ENCODE results near the gene WDR19.

WDR19 gene

GRCh38 chr4:39312816-39313215, 130.5 kb downstream of the WDR19 start:
- Histone ChIP-seq H2BK15ac (ENCODE audit: low read length) (no peak overlapping the region), H3K18ac (ENCODE audit: low read length) (no peak overlapping the region), H2AK5ac (ENCODE audit: low read depth, low read length) (no peak overlapping the region), H3K23ac (ENCODE audit: low read depth, low read length, poor library complexity) (no peak overlapping the region), H2BK5ac (ENCODE audit: low read length) (no peak overlapping the region), H3K36me3 (replicated peaks in 1 of 2; ENCODE audit: control insufficient read depth in 2 of 2, insufficient read depth in 2 of 2, low read length in 2 of 2) (peaks cover 29 to 97% of the 10 kb centered on the region in 2 donors), H3K4ac (ENCODE audit: low read length) (no peak overlapping the region), H3K27me3 (ENCODE audit: control insufficient read depth in 3 of 3, insufficient read depth in 3 of 3, low read depth in 1 of 3, low read length in 3 of 3) (no peaks in the 10 kb centered on the region), H2BK120ac (ENCODE audit: low read depth, low read length) (no peak overlapping the region), H3K9me3 (replicated peaks in 1 of 2; ENCODE audit: control insufficient read depth in 2 of 2, insufficient read depth in 1 of 2, low read depth in 1 of 2, low read length in 2 of 2) (peaks cover 0 to 2% of the 10 kb centered on the region in 2 donors), H4K8ac (ENCODE audit: low read depth, low read length) (no peak overlapping the region), H3K9ac (ENCODE audit: low read depth, low read length, poor library complexity) (no peak overlapping the region), H3K4me1 (ENCODE audit: control insufficient read depth in 2 of 2, insufficient read depth in 1 of 2, low read depth in 1 of 2, low read length in 2 of 2) (no peaks in the 10 kb centered on the region), H2AFZ (ENCODE audit: low read length) (no peak overlapping the region), H3K79me1 (ENCODE audit: low read depth, low read length) (no peaks in the 10 kb centered on the region), H3K4me2 (ENCODE audit: insufficient read depth, low read length, poor library complexity, severe bottlenecking) (no peak overlapping the region), H3K14ac (ENCODE audit: low read length) (no peak overlapping the region), H3K27ac (replicated peaks; ENCODE audit: low read length) (no peak overlapping the region), H3K4me3 (ENCODE audit: low read length in 2 of 2) (no peak overlapping the region), H4K91ac (ENCODE audit: low read depth, low read length, poor library complexity) (no peak overlapping the region), H2BK12ac (ENCODE audit: low read length) (no peak overlapping the region)
- no peak for DNase-seq (ENCODE audit: low spot score)
- no CpG with 5 or more reads among the region's 4 CpGs for WGBS, 2 donors (ENCODE audit: extremely low coverage in 2 of 2, insufficient read length in 2 of 2, insufficient replicate concordance in 1 of 2)

DNA sequence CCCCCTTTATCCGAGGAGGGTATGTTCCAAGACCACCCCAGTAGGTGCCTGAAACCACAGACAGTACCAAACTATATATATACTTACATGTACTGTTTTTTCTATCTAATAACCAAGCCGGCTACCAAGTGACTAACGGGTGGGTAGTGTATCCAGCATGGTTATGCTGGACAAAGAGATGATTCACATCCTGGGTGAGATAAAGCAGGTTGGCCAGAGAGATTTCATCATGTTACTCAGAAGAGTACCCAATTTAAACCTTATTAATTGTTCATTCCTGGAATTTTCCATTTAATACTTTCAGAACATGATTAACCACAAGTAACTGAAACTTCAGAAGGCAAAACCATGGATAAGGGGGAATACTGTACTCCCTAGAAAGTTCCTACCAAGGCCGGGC, 137.3 kb downstream of the WDR19 start:
- Histone ChIP-seq H2BK5ac (ENCODE audit: low read length) (no peak overlapping the region), H2AFZ (ENCODE audit: low read length) (no peak overlapping the region), H3K9ac (ENCODE audit: low read depth, low read length, poor library complexity) (no peak overlapping the region), H3K27me3 (ENCODE audit: control insufficient read depth in 3 of 3, insufficient read depth in 3 of 3, low read depth in 1 of 3, low read length in 3 of 3) (no peaks in the 10 kb centered on the region), H2BK15ac (ENCODE audit: low read length) (no peak overlapping the region), H3K23ac (ENCODE audit: low read depth, low read length, poor library complexity) (no peak overlapping the region), H3K9me3 (replicated peaks in 1 of 2; ENCODE audit: control insufficient read depth in 2 of 2, insufficient read depth in 1 of 2, low read depth in 1 of 2, low read length in 2 of 2) (no peaks in the 10 kb centered on the region), H3K4me3 (ENCODE audit: low read length in 2 of 2) (no peak overlapping the region), H2BK12ac (ENCODE audit: low read length) (no peak overlapping the region), H3K79me1 (ENCODE audit: low read depth, low read length) (no peaks in the 10 kb centered on the region), H2BK120ac (ENCODE audit: low read depth, low read length) (no peak overlapping the region), H3K27ac (replicated peaks; ENCODE audit: low read length) (no peak overlapping the region), H3K14ac (ENCODE audit: low read length) (no peak overlapping the region), H4K91ac (ENCODE audit: low read depth, low read length, poor library complexity) (no peak overlapping the region), H2AK5ac (ENCODE audit: low read depth, low read length) (no peak overlapping the region), H3K4me1 (ENCODE audit: control insufficient read depth in 2 of 2, insufficient read depth in 1 of 2, low read depth in 1 of 2, low read length in 2 of 2) (no peaks in the 10 kb centered on the region), H3K36me3 (replicated peaks in 1 of 2; ENCODE audit: control insufficient read depth in 2 of 2, insufficient read depth in 2 of 2, low read length in 2 of 2) (peaks cover 12 to 95% of the 10 kb centered on the region in 2 donors), H3K4ac (ENCODE audit: low read length) (no peak overlapping the region), H3K4me2 (ENCODE audit: insufficient read depth, low read length, poor library complexity, severe bottlenecking) (no peak overlapping the region), H4K8ac (ENCODE audit: low read depth, low read length) (no peak overlapping the region), H3K18ac (ENCODE audit: low read length) (no peak overlapping the region)
- no peak for DNase-seq (ENCODE audit: low spot score)
- no CpG with 5 or more reads among the region's 4 CpGs for WGBS, 2 donors (ENCODE audit: extremely low coverage in 2 of 2, insufficient read length in 2 of 2, insufficient replicate concordance in 1 of 2)

DNA sequence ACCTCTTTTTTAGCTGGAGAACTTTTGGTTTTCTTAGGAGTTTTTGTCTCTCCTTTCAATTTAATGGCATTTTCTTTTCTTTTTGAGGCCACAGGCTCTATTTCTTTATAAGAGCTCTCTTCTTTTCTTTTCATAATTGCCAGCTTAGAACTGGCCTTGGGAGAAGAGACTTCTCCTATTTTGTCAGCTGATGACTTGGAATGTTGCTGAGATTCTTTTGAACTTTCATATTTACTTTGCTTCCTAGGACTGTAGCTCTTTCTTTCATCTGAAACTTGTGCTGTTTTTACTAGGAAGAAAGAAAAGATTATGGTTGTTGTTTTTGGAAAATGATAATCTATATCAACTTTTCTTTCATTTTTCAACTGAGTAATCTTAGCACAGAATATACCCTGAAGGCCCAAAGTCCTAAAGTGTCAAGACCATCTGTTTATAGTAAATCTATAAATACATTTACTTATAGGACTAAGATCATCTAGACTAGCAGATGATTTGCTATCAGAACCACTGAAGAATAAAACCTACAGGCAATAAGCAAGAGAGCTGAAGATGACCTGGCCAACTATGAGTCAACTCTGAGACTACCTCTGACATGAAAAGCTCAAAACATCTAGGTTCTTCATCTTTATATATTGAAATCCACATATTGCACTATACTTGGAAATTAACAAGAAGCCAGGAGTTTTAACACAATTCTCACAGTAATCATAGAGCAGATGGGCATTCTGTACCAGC, 138.2 kb downstream of the WDR19 start:
- Histone ChIP-seq H2BK120ac (ENCODE audit: low read depth, low read length) (no peak overlapping the region), H2BK12ac (ENCODE audit: low read length) (no peak overlapping the region), H3K9me3 (replicated peaks in 1 of 2; ENCODE audit: control insufficient read depth in 2 of 2, insufficient read depth in 1 of 2, low read depth in 1 of 2, low read length in 2 of 2) (no peaks in the 10 kb centered on the region), H4K8ac (ENCODE audit: low read depth, low read length) (no peak overlapping the region), H3K27ac (replicated peaks; ENCODE audit: low read length) (no peak overlapping the region), H2BK15ac (ENCODE audit: low read length) (no peak overlapping the region), H3K4me3 (ENCODE audit: low read length in 2 of 2) (no peak overlapping the region), H3K23ac (ENCODE audit: low read depth, low read length, poor library complexity) (no peak overlapping the region), H2AFZ (ENCODE audit: low read length) (no peak overlapping the region), H3K36me3 (replicated peaks in 1 of 2; ENCODE audit: control insufficient read depth in 2 of 2, insufficient read depth in 2 of 2, low read length in 2 of 2) (peaks cover 11 to 95% of the 10 kb centered on the region in 2 donors), H3K4ac (ENCODE audit: low read length) (no peak overlapping the region), H2AK5ac (ENCODE audit: low read depth, low read length) (no peak overlapping the region), H3K4me1 (ENCODE audit: control insufficient read depth in 2 of 2, insufficient read depth in 1 of 2, low read depth in 1 of 2, low read length in 2 of 2) (no peaks in the 10 kb centered on the region), H3K79me1 (ENCODE audit: low read depth, low read length) (no peaks in the 10 kb centered on the region), H2BK5ac (ENCODE audit: low read length) (no peak overlapping the region), H4K91ac (ENCODE audit: low read depth, low read length, poor library complexity) (no peak overlapping the region), H3K14ac (ENCODE audit: low read length) (no peak overlapping the region), H3K9ac (ENCODE audit: low read depth, low read length, poor library complexity) (no peak overlapping the region), H3K27me3 (ENCODE audit: control insufficient read depth in 3 of 3, insufficient read depth in 3 of 3, low read depth in 1 of 3, low read length in 3 of 3) (no peaks in the 10 kb centered on the region), H3K18ac (ENCODE audit: low read length) (no peak overlapping the region), H3K4me2 (ENCODE audit: insufficient read depth, low read length, poor library complexity, severe bottlenecking) (no peak overlapping the region)
- no peak for DNase-seq (ENCODE audit: low spot score)

DNA sequence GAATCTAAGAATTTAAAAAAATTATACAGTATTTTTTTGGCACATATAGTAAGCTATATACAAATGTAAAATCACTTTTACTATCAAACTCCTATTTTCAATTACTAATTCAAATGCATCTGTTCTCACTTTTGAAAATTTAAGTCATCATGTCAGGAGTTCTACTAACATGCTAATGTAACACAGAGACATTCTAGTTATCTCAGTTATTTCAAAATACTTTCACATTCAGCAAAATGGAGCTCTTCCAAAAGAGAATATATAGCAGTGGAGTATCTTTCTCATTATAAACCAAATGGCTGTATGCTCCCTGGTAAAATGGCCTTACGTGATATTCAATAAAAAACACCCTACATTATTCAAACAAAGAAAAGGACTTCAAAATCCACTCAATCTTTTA, 141.5 kb downstream of the WDR19 start:
- no CpG with 5 or more reads among the region's 1 CpG for WGBS, 2 donors (ENCODE audit: extremely low coverage in 2 of 2, insufficient read length in 2 of 2, insufficient replicate concordance in 1 of 2)
- DNase-seq (ENCODE audit: low spot score), result no peak
- Histone ChIP-seq H2BK120ac (ENCODE audit: low read depth, low read length) (no peak overlapping the region), H2BK12ac (ENCODE audit: low read length) (no peak overlapping the region), H2BK15ac (ENCODE audit: low read length) (no peak overlapping the region), H3K23ac (ENCODE audit: low read depth, low read length, poor library complexity) (no peak overlapping the region), H3K79me1 (ENCODE audit: low read depth, low read length) (no peaks in the 10 kb centered on the region), H3K9ac (ENCODE audit: low read depth, low read length, poor library complexity) (no peak overlapping the region), H3K4ac (ENCODE audit: low read length) (no peak overlapping the region), H2BK5ac (ENCODE audit: low read length) (no peak overlapping the region), H3K4me2 (ENCODE audit: insufficient read depth, low read length, poor library complexity, severe bottlenecking) (no peak overlapping the region), H3K36me3 (replicated peaks in 1 of 2; ENCODE audit: control insufficient read depth in 2 of 2, insufficient read depth in 2 of 2, low read length in 2 of 2) (peaks cover 7 to 91% of the 10 kb centered on the region in 2 donors), H2AFZ (ENCODE audit: low read length) (no peak overlapping the region), H4K8ac (ENCODE audit: low read depth, low read length) (no peak overlapping the region), H3K4me3 (ENCODE audit: low read length in 2 of 2) (no peak overlapping the region), H3K27ac (replicated peaks; ENCODE audit: low read length) (no peak overlapping the region), H2AK5ac (ENCODE audit: low read depth, low read length) (no peak overlapping the region), H3K18ac (ENCODE audit: low read length) (no peak overlapping the region), H4K91ac (ENCODE audit: low read depth, low read length, poor library complexity) (no peak overlapping the region), H3K14ac (ENCODE audit: low read length) (no peak overlapping the region), H3K27me3 (ENCODE audit: control insufficient read depth in 3 of 3, insufficient read depth in 3 of 3, low read depth in 1 of 3, low read length in 3 of 3) (no peaks in the 10 kb centered on the region), H3K4me1 (ENCODE audit: control insufficient read depth in 2 of 2, insufficient read depth in 1 of 2, low read depth in 1 of 2, low read length in 2 of 2) (no peaks in the 10 kb centered on the region), H3K9me3 (replicated peaks in 1 of 2; ENCODE audit: control insufficient read depth in 2 of 2, insufficient read depth in 1 of 2, low read depth in 1 of 2, low read length in 2 of 2) (no peaks in the 10 kb centered on the region)

Measured in neuronal stem cell (in vitro differentiated cells).